NOMO-1 (cell line): ENCODE results near the gene GBF1.

ENCODE experiments used
- DNase-seq, 2 experiments: peaks; one replicate each; lab custom pipeline; 2025; ENCODE audit not compliant: unreplicated experiment in 2 of 2; lab: John Stamatoyannopoulos, UW

The GBF1 gene, protein sequence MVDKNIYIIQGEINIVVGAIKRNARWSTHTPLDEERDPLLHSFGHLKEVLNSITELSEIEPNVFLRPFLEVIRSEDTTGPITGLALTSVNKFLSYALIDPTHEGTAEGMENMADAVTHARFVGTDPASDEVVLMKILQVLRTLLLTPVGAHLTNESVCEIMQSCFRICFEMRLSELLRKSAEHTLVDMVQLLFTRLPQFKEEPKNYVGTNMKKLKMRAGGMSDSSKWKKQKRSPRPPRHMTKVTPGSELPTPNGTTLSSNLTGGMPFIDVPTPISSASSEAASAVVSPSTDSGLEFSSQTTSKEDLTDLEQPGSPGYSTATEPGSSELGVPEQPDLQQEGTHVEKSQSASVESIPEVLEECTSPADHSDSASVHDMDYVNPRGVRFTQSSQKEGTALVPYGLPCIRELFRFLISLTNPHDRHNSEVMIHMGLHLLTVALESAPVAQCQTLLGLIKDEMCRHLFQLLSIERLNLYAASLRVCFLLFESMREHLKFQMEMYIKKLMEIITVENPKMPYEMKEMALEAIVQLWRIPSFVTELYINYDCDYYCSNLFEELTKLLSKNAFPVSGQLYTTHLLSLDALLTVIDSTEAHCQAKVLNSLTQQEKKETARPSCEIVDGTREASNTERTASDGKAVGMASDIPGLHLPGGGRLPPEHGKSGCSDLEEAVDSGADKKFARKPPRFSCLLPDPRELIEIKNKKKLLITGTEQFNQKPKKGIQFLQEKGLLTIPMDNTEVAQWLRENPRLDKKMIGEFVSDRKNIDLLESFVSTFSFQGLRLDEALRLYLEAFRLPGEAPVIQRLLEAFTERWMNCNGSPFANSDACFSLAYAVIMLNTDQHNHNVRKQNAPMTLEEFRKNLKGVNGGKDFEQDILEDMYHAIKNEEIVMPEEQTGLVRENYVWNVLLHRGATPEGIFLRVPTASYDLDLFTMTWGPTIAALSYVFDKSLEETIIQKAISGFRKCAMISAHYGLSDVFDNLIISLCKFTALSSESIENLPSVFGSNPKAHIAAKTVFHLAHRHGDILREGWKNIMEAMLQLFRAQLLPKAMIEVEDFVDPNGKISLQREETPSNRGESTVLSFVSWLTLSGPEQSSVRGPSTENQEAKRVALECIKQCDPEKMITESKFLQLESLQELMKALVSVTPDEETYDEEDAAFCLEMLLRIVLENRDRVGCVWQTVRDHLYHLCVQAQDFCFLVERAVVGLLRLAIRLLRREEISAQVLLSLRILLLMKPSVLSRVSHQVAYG (N-terminal part only)

DNA sequence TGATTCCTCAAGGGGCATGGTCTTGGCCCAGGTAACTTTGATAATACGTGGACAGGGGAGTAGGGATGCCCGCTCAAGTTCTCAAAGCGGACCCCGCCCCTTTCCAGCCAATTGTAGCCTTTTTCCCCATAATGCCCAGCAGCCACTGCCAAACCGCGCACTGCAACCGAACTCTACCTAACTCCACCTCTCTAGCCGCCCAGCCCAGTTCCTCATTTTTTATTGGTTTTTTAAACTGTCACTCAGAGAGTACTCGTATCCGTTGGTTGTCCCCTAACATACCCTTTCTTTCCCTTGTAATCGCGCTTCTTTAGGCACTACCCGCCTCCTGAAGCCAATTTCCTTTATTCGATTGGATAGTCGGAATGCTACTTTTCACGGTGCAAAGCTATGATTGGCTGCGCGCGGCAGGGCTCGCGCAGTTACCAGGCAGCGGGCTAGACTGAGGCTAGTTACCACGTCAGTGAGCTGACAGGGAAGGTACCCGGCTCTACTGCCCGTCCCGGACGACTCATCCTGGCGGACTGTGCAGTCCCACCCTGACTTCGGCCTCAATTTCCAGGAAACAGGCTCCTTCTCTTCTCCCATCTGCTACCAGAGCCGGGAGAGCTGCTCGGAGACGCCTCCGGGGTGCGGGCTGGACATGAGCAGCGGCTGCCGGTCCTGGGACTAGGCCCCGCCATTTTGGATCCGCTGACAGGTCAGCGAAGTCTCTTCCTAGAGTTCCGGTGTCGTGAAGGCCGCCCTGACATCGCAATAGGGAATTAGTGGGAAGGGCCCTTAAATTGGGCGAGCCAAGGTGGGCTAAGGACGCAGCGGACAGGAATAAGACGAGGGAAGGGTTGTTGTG is at the start of gene GBF1:
TSS of gene GBF1 (plus strand) at position 451 of the 850 bp plus-strand sequence. CDS start 13,407 bp downstream, outside the sequence.
- peak; percentile 99 to 100 for DNase-seq

GRCh38 chr10:102196893-102197292 is 48.4 kb upstream of the GBF1 start:
- no peak for DNase-seq

- DNase-seq = no peak
These were observed 47.3 kb upstream of the GBF1 start for GRCh38 chr10:102198027-102198426.

- DNase-seq = peak in 1 of 2 experiments; percentile 10
These were observed 44.3 kb upstream of the GBF1 start for GRCh38 chr10:102200751-102201640.

- no peak for DNase-seq
These were observed 42.9 kb upstream of the GBF1 start for GRCh38 chr10:102202386-102202785.

- DNase-seq = no peak
These were observed 36.9 kb upstream of the GBF1 start for GRCh38 chr10:102208311-102209035.

- DNase-seq = peak; percentile 17 to 39
These were observed 33.6 kb upstream of the GBF1 start for GRCh38 chr10:102211615-102212299.

GRCh38 chr10:102213599-102213998 is 31.7 kb upstream of the GBF1 start:
- DNase-seq = peak in 1 of 2 experiments; percentile 53

DNA sequence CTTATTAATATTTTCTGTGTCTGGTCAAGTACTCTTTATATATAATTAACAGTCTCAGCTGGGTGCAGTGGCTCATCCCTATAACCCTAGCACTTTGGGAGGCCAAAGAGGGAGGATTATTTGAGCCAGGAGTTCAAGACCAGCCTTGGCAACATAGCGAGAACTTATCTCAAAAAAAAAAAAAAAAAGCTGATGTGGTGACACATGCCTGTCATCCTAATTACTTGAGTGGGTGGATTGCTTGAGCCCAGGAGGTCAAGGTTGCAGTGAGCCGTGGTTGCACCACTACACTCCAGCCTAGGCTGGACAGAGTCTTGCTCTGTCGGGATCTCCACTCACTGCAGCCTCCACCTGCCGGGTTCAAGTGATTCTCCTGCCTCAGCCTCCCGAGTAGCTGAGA is 26.0 kb upstream of the GBF1 start:
- no peak for DNase-seq

DNA sequence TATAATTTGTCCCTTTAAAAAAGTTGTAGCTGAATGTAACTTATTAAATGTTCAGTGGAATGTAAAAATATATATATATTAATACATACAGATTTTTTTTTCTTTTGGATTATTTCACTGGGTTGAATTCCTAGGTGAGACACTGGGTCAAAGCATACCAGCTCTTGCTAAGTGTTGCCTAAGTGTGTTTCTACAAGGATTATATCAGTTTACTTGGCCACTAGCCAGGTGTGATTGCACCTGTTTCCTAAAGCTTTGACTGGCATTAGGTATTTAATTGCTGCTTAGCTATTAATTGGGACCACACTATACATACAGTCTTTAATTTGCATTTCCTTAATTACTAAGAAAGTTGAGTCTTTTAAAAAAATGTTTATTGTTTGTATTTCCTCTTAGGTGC is 24.7 kb upstream of the GBF1 start:
- DNase-seq = no peak

- DNase-seq = no peak
These were observed 22.5 kb upstream of the GBF1 start for GRCh38 chr10:102222797-102223196.

- peak; percentile 97 for DNase-seq
These were observed 19.4 kb upstream of the GBF1 start, which contains the start of gene ELOVL3 for GRCh38 chr10:102225646-102226541. TSS of gene ELOVL3 (plus strand) at chr10:102226299. CDS start at chr10:102226549, 250 bp downstream.

GRCh38 chr10:102226542-102226870 is 18.8 kb upstream of the GBF1 start:
- DNase-seq = no peak

DNA sequence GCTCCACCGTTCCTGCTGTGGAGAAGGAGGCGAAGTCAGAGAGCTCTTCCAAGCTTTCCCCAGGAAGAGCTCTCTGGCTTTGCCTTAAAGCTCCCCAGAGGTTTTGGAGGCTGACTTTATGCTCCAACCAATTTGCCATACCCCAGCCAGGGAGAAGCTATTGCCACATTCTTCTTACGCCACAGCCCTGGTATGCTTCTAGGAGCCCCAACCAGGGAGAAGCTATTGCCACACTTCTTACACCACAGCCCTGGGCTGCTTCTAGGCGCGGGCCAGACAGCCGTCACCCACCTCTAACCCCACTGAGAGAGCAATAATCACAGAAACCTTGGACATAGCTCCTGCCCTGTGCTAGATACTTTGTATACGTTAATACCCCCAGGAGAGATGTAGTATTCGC is 18.3 kb upstream of the GBF1 start:
- peak; percentile 90 to 94 for DNase-seq

GRCh38 chr10:102229810-102230263 is 15.5 kb upstream of the GBF1 start:
- DNase-seq = peak; percentile 63 to 68

- no peak for DNase-seq
These were observed 15.0 kb upstream of the GBF1 start for GRCh38 chr10:102230264-102230860.
